ENCODE measurements around the gene RRP8. TPM values are rescaled to one million over a fixed set of nuclear protein-coding genes. Genes with fewer than 3 reads are reported as not detected.

Gene RRP8
- polyA plus RNA-seq, 1 donor from 2014 or later = 23.4 TPM

DNA sequence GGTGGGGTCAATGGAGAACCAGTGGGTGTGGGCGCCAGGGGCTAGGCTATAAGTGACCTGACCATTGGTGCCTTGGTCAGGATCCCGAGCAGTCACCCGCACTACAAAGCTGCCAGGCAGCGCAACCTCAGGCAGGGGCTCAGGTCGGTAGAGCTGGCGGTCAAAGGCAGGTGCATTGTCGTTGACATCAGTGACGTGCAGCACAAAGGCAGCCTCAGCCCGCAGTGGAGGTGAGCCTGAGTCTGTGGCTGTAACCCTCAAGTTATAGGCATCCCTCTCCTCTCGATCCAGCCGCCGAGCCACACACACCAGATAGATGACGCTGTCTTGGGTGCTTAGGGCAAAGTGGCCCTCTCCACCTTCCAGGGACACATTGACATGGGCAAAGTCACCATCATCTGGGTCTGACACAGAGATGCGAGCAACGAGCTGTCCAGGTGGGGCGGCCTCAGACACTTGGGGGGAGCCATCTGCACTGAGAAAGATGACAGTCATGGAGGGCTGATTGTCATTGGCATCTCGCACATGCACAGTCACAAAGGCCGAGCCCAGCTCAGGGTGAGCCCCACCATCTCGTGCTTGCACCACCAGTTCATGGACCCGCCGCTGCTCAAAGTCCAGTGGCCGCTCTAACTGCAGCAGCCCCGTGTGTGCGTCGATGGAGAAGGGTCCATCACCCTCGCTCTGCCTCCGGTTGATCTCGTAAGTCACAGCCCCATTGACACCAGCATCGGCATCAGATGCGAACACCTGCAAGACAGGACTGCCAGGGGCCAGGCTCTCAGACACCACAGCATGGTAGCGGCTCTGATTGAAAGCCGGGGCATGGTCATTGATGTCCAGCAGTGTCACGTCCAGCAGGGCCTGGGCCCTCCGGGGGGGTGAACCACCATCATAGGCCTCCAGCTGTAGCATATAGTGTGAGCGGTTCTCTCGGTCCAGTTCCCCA, 36.9 kb upstream of the RRP8 start:
- Histone ChIP-seq H3K9me2 (ENCODE audit: insufficient read depth, low read length) (no peaks in the 10 kb centered on the region), H3K9me3 (ENCODE audit: low read length) (no peaks in the 10 kb centered on the region), H3K27ac (ENCODE audit: low read length) (no peak overlapping the region), H4K20me1 (ENCODE audit: insufficient read depth) (peaks cover 83% of the 10 kb centered on the region), H3K27me3 (ENCODE audit: insufficient read depth, low read depth, low read length) (no peaks in the 10 kb centered on the region), H3K4me3 (ENCODE audit: low read length) (no peak overlapping the region), H3K79me2 (replicated peaks; ENCODE audit: insufficient read depth, low read length) (peaks cover 72% of the 10 kb centered on the region), H3F3A (ENCODE audit: insufficient read depth, low read length, poor library complexity, severe bottlenecking) (no peaks in the 10 kb centered on the region), H3K36me3 (ENCODE audit: insufficient read depth, low read length) (no peaks in the 10 kb centered on the region), H2AFZ (ENCODE audit: low read depth, low read length) (no peak overlapping the region), H3K4me2 (ENCODE audit: low read length) (no peak overlapping the region), H3K9ac (ENCODE audit: low read length) (no peak overlapping the region)
- no peak for TF ChIP-seq MXI1 (conservative IDR thresholded peaks at IDR 0.05; ENCODE audit: poor library complexity, severe bottlenecking)
- TF ChIP-seq TAF1 (IDR thresholded peaks at IDR 0.05; ENCODE audit: low read depth) = no peak
- TF ChIP-seq EP300 (conservative IDR thresholded peaks at IDR 0.05; ENCODE audit: poor library complexity, severe bottlenecking) = no peak
- TF ChIP-seq RAD21 (conservative IDR thresholded peaks at IDR 0.05) = no peak
- no peak for TF ChIP-seq POLR2AphosphoS5 (IDR thresholded peaks at IDR 0.05)
- TF ChIP-seq REST (IDR thresholded peaks at IDR 0.05; ENCODE audit: borderline replicate concordance) = no peak
- TF ChIP-seq EZH2 (IDR thresholded peaks at IDR 0.05; ENCODE audit: borderline replicate concordance, insufficient read depth, low read length, poor library complexity, severe bottlenecking) = no peak
- no peak for TF ChIP-seq SMC3 (conservative IDR thresholded peaks at IDR 0.05; ENCODE audit: poor library complexity)
- no peak for TF ChIP-seq CTCF (IDR thresholded peaks at IDR 0.05; ENCODE audit: poor library complexity, severe bottlenecking)

GRCh38 chr11:6638429-6638828, 35.0 kb upstream of the RRP8 start:
- Histone ChIP-seq H3F3A (ENCODE audit: insufficient read depth, low read length, poor library complexity, severe bottlenecking) (no peaks in the 10 kb centered on the region), H3K36me3 (ENCODE audit: insufficient read depth, low read length) (no peaks in the 10 kb centered on the region), H3K79me2 (replicated peaks; ENCODE audit: insufficient read depth, low read length) (peaks cover 53% of the 10 kb centered on the region), H3K9ac (ENCODE audit: low read length) (no peak overlapping the region), H3K4me2 (ENCODE audit: low read length) (no peak overlapping the region), H3K9me3 (ENCODE audit: low read length) (no peaks in the 10 kb centered on the region), H2AFZ (ENCODE audit: low read depth, low read length) (no peak overlapping the region), H3K9me2 (ENCODE audit: insufficient read depth, low read length) (no peaks in the 10 kb centered on the region), H3K27ac (ENCODE audit: low read length) (no peak overlapping the region), H3K4me3 (ENCODE audit: low read length) (no peak overlapping the region), H4K20me1 (ENCODE audit: insufficient read depth) (peaks cover 80% of the 10 kb centered on the region), H3K27me3 (ENCODE audit: insufficient read depth, low read depth, low read length) (no peaks in the 10 kb centered on the region)
- TF ChIP-seq RAD21 (conservative IDR thresholded peaks at IDR 0.05) (no peak), EP300 (conservative IDR thresholded peaks at IDR 0.05; ENCODE audit: poor library complexity, severe bottlenecking) (no peak), TAF1 (IDR thresholded peaks at IDR 0.05; ENCODE audit: low read depth) (no peak)

Measured in neural cell (in vitro differentiated cells).